CD8-positive, alpha-beta memory T cell (primary cell): ENCODE measurements around the gene KDM4D. TPM values are rescaled to one million over a fixed set of nuclear protein-coding genes. Genes with fewer than 3 reads are reported as not detected.
"Not testable (repeated sequence)": the region's sequence is repeated elsewhere in the genome, so short reads cannot be mapped to it uniquely, and the experiment has no call there.

ENCODE experiments used
- CTCF ChIA-PET: fragments of 350-600 bp; sonication (Branson Sonifier 250); formaldehyde crosslinking; loops from one replicate; lab custom pipeline; 2021; ENCODE audit warnings: antibody characterized with exemption; lab: Charles Lee
- POLR2A ChIA-PET: fragments of 350-600 bp; sonication (Branson Sonifier 250); formaldehyde crosslinking; loops from one replicate; lab custom pipeline; 2021; ENCODE audit warnings: antibody characterized with exemption; lab: Charles Lee
- DNase-seq, 5 donors: peaks; one replicate each; pipeline versions ENCODE4 v3.0.0 to v3.0.0-alpha.2; 2020 to 2022; ENCODE audit warnings: mixed read lengths in 1 of 5
- H3K27ac ChIP-seq: one replicate; pipeline ENCODE4 v1.7.0; 2013; ENCODE audit warnings: low read depth, mild to moderate bottlenecking, low read length, moderate library complexity
- H3K27me3 ChIP-seq: 2 replicates; pipeline ENCODE4 v1.7.0; 2013; ENCODE audit warnings: low read length, mild to moderate bottlenecking; ENCODE audit not compliant: insufficient read depth, poor library complexity, severe bottlenecking
- H3K36me3 ChIP-seq: 2 replicates; pipeline ENCODE4 v1.7.0; 2013; ENCODE audit warnings: mild to moderate bottlenecking, low read length, moderate library complexity; ENCODE audit not compliant: insufficient read depth
- H3K4me1 ChIP-seq: 2 replicates; pipeline ENCODE4 v1.7.0; 2013; ENCODE audit warnings: mild to moderate bottlenecking, low read length, moderate library complexity; ENCODE audit not compliant: insufficient read depth
- H3K4me3 ChIP-seq: 2 replicates; pipeline ENCODE4 v1.7.0; 2013; ENCODE audit warnings: mild to moderate bottlenecking, low read length
- H3K9me3 ChIP-seq: 2 replicates; pipeline ENCODE4 v1.7.0; 2013; ENCODE audit warnings: mild to moderate bottlenecking, low read length
- H3K27ac Mint-ChIP-seq, 8 donors: one replicate each; pipeline ENCODE4 v1.8.0; 2020 to 2021; ENCODE audit warnings: mixed read lengths in 8 of 8, mild to moderate bottlenecking in 6 of 8, inconsistent platforms in 3 of 8, moderate library complexity in 3 of 8
- H3K27me3 Mint-ChIP-seq, 2 donors: one replicate each; pipeline ENCODE4 v1.8.0; 2020 to 2021; ENCODE audit warnings: mixed read lengths in 2 of 2, mild to moderate bottlenecking in 1 of 2, moderate library complexity in 1 of 2
- H3K36me3 Mint-ChIP-seq, 3 donors: one replicate each; pipeline ENCODE4 v1.8.0; 2020 to 2021; ENCODE audit warnings: mixed read lengths in 3 of 3, inconsistent platforms in 1 of 3, mild to moderate bottlenecking in 1 of 3
- H3K4me1 Mint-ChIP-seq, 3 donors: one replicate each; pipeline ENCODE4 v1.8.0; 2020 to 2021; ENCODE audit warnings: mixed read lengths in 3 of 3, inconsistent platforms in 1 of 3, mild to moderate bottlenecking in 1 of 3
- H3K4me3 Mint-ChIP-seq, 7 donors: one replicate each; pipeline ENCODE4 v1.8.0; 2020 to 2021; ENCODE audit warnings: mixed read lengths in 7 of 7, mild to moderate bottlenecking in 6 of 7, moderate library complexity in 4 of 7, inconsistent platforms in 2 of 7
- H3K9me3 Mint-ChIP-seq, 5 donors: one replicate each; pipeline ENCODE4 v1.8.0; 2020 to 2022; ENCODE audit warnings: mixed read lengths in 5 of 5, mild to moderate bottlenecking in 3 of 5, moderate library complexity in 2 of 5, inconsistent platforms in 1 of 5
- polyA plus RNA-seq: library from polyadenylated mRNA; unstranded; fragments of 300-500 nt; fragmentation: Illumina TruSeq; gene quantifications from one replicate; pipeline ENCODE4 v1.2.3, GENCODE V29; 2021
- total RNA-seq, 2 experiments: library from RNA; stranded (reverse); gene quantifications; one replicate each; pipeline ENCODE4 v1.2.3, GENCODE V29; 2021

The KDM4D gene
- total and polyA plus RNA-seq, 3 experiments from 2014 or later, result 0.28 to 1.8 (median 1.6) TPM

GRCh38 chr11:95037356-95038035 is 64.0 kb downstream of the KDM4D start:
- H3K27ac ChIP-seq, H3K9me3 Mint-ChIP-seq, CTCF ChIA-PET, H3K4me1 Mint-ChIP-seq, POLR2A ChIA-PET, H3K9me3 ChIP-seq, H3K36me3 ChIP-seq, H3K4me1 ChIP-seq, H3K36me3 Mint-ChIP-seq, H3K4me3 ChIP-seq, H3K27ac Mint-ChIP-seq, H3K27me3 ChIP-seq: not testable (repeated sequence)
- peak in 1 of 5 donors; percentile 21 for DNase-seq
- Mint-ChIP-seq H3K4me3 (peak overlapping the region in 1 of 7 donors; percentile 23), H3K27me3 (peaks cover 3 to 55% of the 10 kb centered on the region in 2 donors)

GRCh38 chr11:95042239-95042638 is 68.7 kb downstream of the KDM4D start:
- no peaks in the 10 kb centered on the region for H3K9me3 Mint-ChIP-seq
- H3K27ac Mint-ChIP-seq, result no peak overlapping the region
- CTCF ChIA-PET, result no interaction called here

DNA sequence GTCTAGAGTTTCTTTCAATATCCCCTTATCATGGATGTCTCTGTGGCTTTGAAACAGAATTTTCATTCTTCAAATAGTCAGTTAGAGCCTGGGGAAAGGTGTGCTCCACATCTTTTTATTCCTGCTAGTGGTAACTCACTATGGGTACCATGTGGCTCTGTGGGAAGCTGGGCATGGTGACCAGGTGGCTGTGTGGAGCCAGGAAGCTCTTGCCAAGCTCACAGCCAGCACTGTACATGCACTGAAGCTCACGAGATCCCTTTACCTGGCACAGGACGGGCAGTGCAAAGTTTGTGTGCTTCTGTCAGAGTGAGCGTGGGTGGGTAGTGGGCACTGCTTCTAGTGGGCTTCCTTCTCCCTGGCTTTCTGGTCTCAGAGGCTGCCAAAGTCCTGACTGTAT is 69.4 kb downstream of the KDM4D start:
- H3K4me3 ChIP-seq, result no peak overlapping the region
- no peak for DNase-seq
- no peaks in the 10 kb centered on the region for H3K4me1 ChIP-seq
- POLR2A ChIA-PET, result no interaction called here
- H3K27ac ChIP-seq, result no peak overlapping the region
- no peaks in the 10 kb centered on the region for H3K36me3 ChIP-seq
- Mint-ChIP-seq H3K27ac (no peak overlapping the region), H3K4me1 (no peaks in the 10 kb centered on the region), H3K27me3 (peaks cover 20 to 65% of the 10 kb centered on the region in 2 donors), H3K36me3 (peaks cover 0 to 2% (median 0%) of the 10 kb centered on the region in 3 donors), H3K9me3 (no peaks in the 10 kb centered on the region), H3K4me3 (no peak overlapping the region)
- no peaks in the 10 kb centered on the region for H3K9me3 ChIP-seq
- H3K27me3 ChIP-seq, result no peaks in the 10 kb centered on the region
- CTCF ChIA-PET, result no interaction called here

More at GRCh38 chr11:95042239-95042638, 68.7 kb downstream of the KDM4D start:
- Histone ChIP-seq H3K4me3 (no peak overlapping the region), H3K9me3 (no peaks in the 10 kb centered on the region), H3K27me3 (no peaks in the 10 kb centered on the region), H3K36me3 (no peaks in the 10 kb centered on the region), H3K4me1 (no peaks in the 10 kb centered on the region), H3K27ac (no peak overlapping the region)
- Mint-ChIP-seq H3K27me3 (peaks cover 20 to 63% of the 10 kb centered on the region in 2 donors), H3K4me3 (no peak overlapping the region), H3K36me3 (peaks cover 0 to 2% (median 0%) of the 10 kb centered on the region in 3 donors), H3K4me1 (no peaks in the 10 kb centered on the region)
- DNase-seq, result no peak
- POLR2A ChIA-PET, result no interaction called here

- Mint-ChIP-seq H3K27me3 (peaks cover 17 to 65% of the 10 kb centered on the region in 2 donors), H3K4me1 (no peaks in the 10 kb centered on the region), H3K4me3 (no peak overlapping the region), H3K27ac (no peak overlapping the region), H3K9me3 (no peaks in the 10 kb centered on the region), H3K36me3 (no peaks in the 10 kb centered on the region)
- Histone ChIP-seq H3K36me3 (no peaks in the 10 kb centered on the region), H3K27me3 (no peaks in the 10 kb centered on the region), H3K27ac (no peak overlapping the region), H3K4me1 (no peaks in the 10 kb centered on the region), H3K4me3 (no peak overlapping the region), H3K9me3 (no peaks in the 10 kb centered on the region)
- DNase-seq, result no peak
- ChIA-PET POLR2A (no interaction called here), CTCF (no interaction called here)
Measured at GRCh38 chr11:95044010-95044409, 70.5 kb downstream of the KDM4D start.

GRCh38 chr11:95045812-95046211 is 72.3 kb downstream of the KDM4D start:
- Mint-ChIP-seq H3K27ac (no peak overlapping the region), H3K4me1 (no peaks in the 10 kb centered on the region), H3K27me3 (peaks cover 22 to 63% of the 10 kb centered on the region in 2 donors), H3K4me3 (no peak overlapping the region), H3K9me3 (no peaks in the 10 kb centered on the region), H3K36me3 (no peaks in the 10 kb centered on the region)
- Histone ChIP-seq H3K4me1 (no peaks in the 10 kb centered on the region), H3K27ac (no peak overlapping the region), H3K4me3 (no peak overlapping the region), H3K27me3 (peaks cover 6% of the 10 kb centered on the region), H3K36me3 (no peaks in the 10 kb centered on the region), H3K9me3 (no peaks in the 10 kb centered on the region)
- CTCF ChIA-PET, result no interaction called here
- no peak for DNase-seq
- POLR2A ChIA-PET, result no interaction called here

Other genes with a start within 250 kb of the KDM4D start
- under 1 TPM; 0.50 to 0.78 TPM for gene AMOTL1, start 205.4 kb upstream of the KDM4D start, total RNA-seq
- 0.12 TPM for gene AMOTL1, start 205.4 kb upstream of the KDM4D start, polyA plus RNA-seq
- gene CWC15, start 153 bp upstream of the KDM4D start, total RNA-seq, result 100 to 1,000 TPM in 1 of 2 experiments, 10 to 100 TPM in 1; 96.6 to 100 TPM
- 60.3 TPM for gene CWC15, start 153 bp upstream of the KDM4D start, polyA plus RNA-seq
- gene KDM4E, start 51.5 kb downstream of the KDM4D start, total RNA-seq, result not detected
- not detected for gene KDM4E, start 51.5 kb downstream of the KDM4D start, polyA plus RNA-seq
- gene KDM4F, start 75.7 kb downstream of the KDM4D start, total RNA-seq, result not detected
- not detected for gene KDM4F, start 75.7 kb downstream of the KDM4D start, polyA plus RNA-seq
- 10 to 100 TPM; 75.8 to 82.8 TPM for gene SRSF8, start 93.2 kb downstream of the KDM4D start, total RNA-seq
- gene SRSF8, start 93.2 kb downstream of the KDM4D start, polyA plus RNA-seq, result 91.6 TPM
- 10 to 100 TPM; 29.6 to 30.1 TPM for gene ENDOD1, start 116.1 kb downstream of the KDM4D start, total RNA-seq
- 11.1 TPM for gene ENDOD1, start 116.1 kb downstream of the KDM4D start, polyA plus RNA-seq